Neural cell (in vitro differentiated cells): ENCODE measurements around the gene CAPN2. TPM values are rescaled to one million over a fixed set of nuclear protein-coding genes. Genes with fewer than 3 reads are reported as not detected.

Source experiments
- H2AFZ ChIP-seq: fragments of 200-600, 300-800 bp; sonication (generic), shearing (Covaris generic); 2 replicates; pipeline ENCODE4 v1.6.0; 2014; ENCODE audit warnings: low read depth, mild to moderate bottlenecking, antibody characterized with exemption, low read length, moderate library complexity
- H3F3A ChIP-seq: fragments of 200-600 bp; shearing (Covaris generic); 2 replicates; pipeline ENCODE4 v1.6.1; 2016; ENCODE audit warnings: mild to moderate bottlenecking, moderate library complexity, mixed read lengths, antibody characterized with exemption, low read length; ENCODE audit not compliant: insufficient read depth, poor library complexity, severe bottlenecking
- H3K27ac ChIP-seq: fragments of 200-600, 300-800 bp; sonication (generic), shearing (Covaris generic); 2 replicates; pipeline ENCODE4 v1.5.1; 2014; ENCODE audit warnings: mild to moderate bottlenecking, low read length, moderate library complexity
- H3K27me3 ChIP-seq: fragments of 300-800, 200-600 bp; sonication (generic), shearing (Covaris generic); 2 replicates; pipeline ENCODE4 v1.6.0; 2014; ENCODE audit warnings: mild to moderate bottlenecking, low read depth, low read length, moderate library complexity; ENCODE audit not compliant: insufficient read depth
- H3K36me3 ChIP-seq: fragments of 300-800, 200-600 bp; sonication (generic), shearing (Covaris generic); 2 replicates; pipeline ENCODE4 v1.5.1; 2014; ENCODE audit warnings: mild to moderate bottlenecking, antibody characterized with exemption, low read length, moderate library complexity; ENCODE audit not compliant: insufficient read depth
- H3K4me2 ChIP-seq: fragments of 300-800, 200-600 bp; sonication (generic), shearing (Covaris generic); 2 replicates; pipeline ENCODE4 v1.6.0; 2014; ENCODE audit warnings: mild to moderate bottlenecking, low read length
- H3K4me3 ChIP-seq: fragments of 300-800, 200-600 bp; sonication (generic), shearing (Covaris generic); 2 replicates; pipeline ENCODE4 v1.5.1; 2014; ENCODE audit warnings: mild to moderate bottlenecking, low read length, moderate library complexity
- H3K79me2 ChIP-seq: fragments of 200-600 bp; shearing (Covaris generic); replicated peaks from 2 replicates; pipeline ENCODE4 v1.6.0; 2014; ENCODE audit warnings: mild to moderate bottlenecking, low read length, moderate library complexity; ENCODE audit not compliant: insufficient read depth
- H3K9ac ChIP-seq: fragments of 300-800, 200-600 bp; sonication (generic), shearing (Covaris generic); 2 replicates; pipeline ENCODE4 v1.6.1; 2016; ENCODE audit warnings: mild to moderate bottlenecking, low read length, mixed read lengths
- H3K9me2 ChIP-seq: fragments of 200-600 bp; shearing (Covaris generic); 2 replicates; pipeline ENCODE4 v1.6.1; 2016; ENCODE audit warnings: mild to moderate bottlenecking, low read length, mixed read lengths; ENCODE audit not compliant: insufficient read depth
- H3K9me3 ChIP-seq: fragments of 200-600, 300-800 bp; sonication (generic), shearing (Covaris generic); 2 replicates; pipeline ENCODE4 v1.6.1; 2016; ENCODE audit warnings: mild to moderate bottlenecking, mixed run types, low read length, moderate library complexity, mixed read lengths
- H4K20me1 ChIP-seq: fragments of 200-600 bp; shearing (Covaris generic); 2 replicates; pipeline ENCODE4 v1.6.1; 2016; ENCODE audit warnings: mild to moderate bottlenecking, mixed run types; ENCODE audit not compliant: insufficient read depth
- CTCF ChIP-seq: fragments of 450-650 bp; IDR thresholded peaks from 2 replicates; pipeline ENCODE4 v1.5.1; 2014; ENCODE audit warnings: antibody characterized with exemption, mild to moderate bottlenecking, moderate library complexity; ENCODE audit not compliant: poor library complexity, severe bottlenecking
- EP300 ChIP-seq: fragments of 450-650 bp; conservative IDR thresholded peaks from 2 replicates; pipeline ENCODE4 v1.6.1; 2014; ENCODE audit warnings: antibody characterized with exemption, mild to moderate bottlenecking, moderate library complexity; ENCODE audit not compliant: poor library complexity, severe bottlenecking
- EZH2 ChIP-seq: fragments of 200-600, 300-800 bp; shearing (Covaris generic), sonication (generic); IDR thresholded peaks from 2 replicates; pipeline ENCODE4 v1.6.1; 2014; ENCODE audit warnings: antibody characterized with exemption, low read length, borderline replicate concordance, mild to moderate bottlenecking; ENCODE audit not compliant: insufficient read depth, poor library complexity, severe bottlenecking
- MXI1 ChIP-seq: fragments of 450-650 bp; conservative IDR thresholded peaks from 2 replicates; pipeline ENCODE4 v1.6.1; 2014; ENCODE audit warnings: antibody characterized with exemption, mild to moderate bottlenecking; ENCODE audit not compliant: poor library complexity, severe bottlenecking
- POLR2AphosphoS5 ChIP-seq: IDR thresholded peaks from 2 replicates; pipeline ENCODE4 v1.6.1; 2012
- RAD21 ChIP-seq: fragments of 450-650 bp; conservative IDR thresholded peaks from 2 replicates; pipeline ENCODE4 v1.6.1; 2014; ENCODE audit warnings: antibody characterized with exemption, mild to moderate bottlenecking, moderate library complexity
- REST ChIP-seq: IDR thresholded peaks from 2 replicates; pipeline ENCODE4 v1.6.1; 2012; ENCODE audit warnings: borderline replicate concordance
- SMC3 ChIP-seq: fragments of 450-650 bp; conservative IDR thresholded peaks from 2 replicates; pipeline ENCODE4 v1.6.1; 2014; ENCODE audit warnings: antibody characterized with exemption, mild to moderate bottlenecking, moderate library complexity; ENCODE audit not compliant: poor library complexity
- TAF1 ChIP-seq: IDR thresholded peaks from 2 replicates; pipeline ENCODE4 v1.6.1; 2012; ENCODE audit warnings: low read depth
- polyA plus RNA-seq: library from polyadenylated mRNA; depleted of rRNA; stranded (reverse); fragments of >200 nt; gene quantifications from 2 replicates; pipeline ENCODE4 v1.2.3, GENCODE V29; 2014

The CAPN2 gene
- polyA plus RNA-seq, 1 donor from 2014 or later, result 58.8 TPM

DNA sequence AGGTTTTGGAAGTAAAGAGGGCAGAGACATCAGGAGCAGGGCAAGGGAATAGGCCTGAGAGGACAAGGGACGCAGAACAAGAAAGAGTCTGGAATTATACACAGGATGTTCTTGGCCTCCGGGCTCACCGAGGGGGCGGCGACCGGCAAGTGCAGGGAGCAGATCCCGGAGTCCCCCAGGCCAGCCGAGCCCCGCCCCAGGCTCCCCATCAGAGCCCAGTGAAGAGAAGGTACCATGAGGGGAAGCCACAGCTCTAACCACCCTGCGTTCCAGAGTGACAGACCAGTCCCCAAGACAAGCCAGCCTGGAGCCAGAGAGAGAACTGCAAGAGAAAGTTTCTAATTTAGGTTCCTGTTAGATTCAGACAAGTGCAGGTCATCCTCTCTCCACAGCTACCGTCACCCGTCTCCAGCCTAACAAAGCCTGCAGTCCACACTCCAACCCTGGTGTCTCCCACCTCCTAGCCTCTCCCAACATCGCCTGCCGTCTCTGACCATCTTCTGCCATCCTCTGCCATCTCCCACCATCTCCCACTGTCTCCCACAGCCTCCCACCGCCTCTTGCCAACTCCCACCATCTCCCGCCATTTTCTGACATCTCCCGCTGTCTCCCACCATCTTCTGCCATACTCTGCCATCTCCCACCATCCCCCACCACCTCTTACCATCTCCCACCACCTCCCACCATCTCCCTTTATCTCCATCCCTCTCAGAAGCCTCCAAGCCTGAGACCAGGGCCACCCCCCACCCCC, 42.5 kb downstream of the CAPN2 start (continued):
- no peak for TF ChIP-seq EP300

GRCh38 chr1:223755432-223755792, 43.1 kb downstream of the CAPN2 start:
- no peaks in the 10 kb centered on the region for H3K36me3 ChIP-seq

More at GRCh38 chr1:223755432-223755792, 43.1 kb downstream of the CAPN2 start:
- Histone ChIP-seq H3K27ac (no peak overlapping the region), H3F3A (no peaks in the 10 kb centered on the region), H3K4me3 (no peak overlapping the region), H3K9ac (no peak overlapping the region), H3K9me2 (no peaks in the 10 kb centered on the region), H2AFZ (no peak overlapping the region), H3K27me3 (no peaks in the 10 kb centered on the region), H3K4me2 (no peak overlapping the region), H4K20me1 (no peaks in the 10 kb centered on the region), H3K9me3 (no peaks in the 10 kb centered on the region), H3K79me2 (no peaks in the 10 kb centered on the region)
- TF ChIP-seq CTCF (no peak), REST (no peak), MXI1 (no peak), TAF1 (no peak), POLR2AphosphoS5 (no peak), SMC3 (no peak), EP300 (no peak), EZH2 (no peak), RAD21 (no peak)
